ENCODE data around the gene NTSR2. TPM values are rescaled to one million over a fixed set of nuclear protein-coding genes. Genes with fewer than 3 reads are reported as not detected.

NTSR2 gene
- polyA plus RNA-seq, 1 experiment: not detected

GRCh38 chr2:11612553-11613215 lies 57.3 kb downstream of the NTSR2 start:
- TF ChIP-seq CTCF (IDR thresholded peaks at IDR 0.05; ENCODE audit: low read depth, low read length): no peak
- no peak for DNase-seq (ENCODE audit: low read depth, low spot score)
- no peak overlapping the region for H3K4me3 ChIP-seq (ENCODE audit: low read depth, low read length)
- no peak overlapping the region for H3K27ac ChIP-seq (ENCODE audit: low read depth, low read length)
- peaks cover 6% of the 10 kb centered on the region for H3K27me3 ChIP-seq (ENCODE audit: control insufficient read depth, insufficient read depth, low read length)
- H3K9me3 ChIP-seq (ENCODE audit: control insufficient read depth, insufficient read depth, low read length): no peaks in the 10 kb centered on the region; the same call in 1 of the 2 replicates
- ChIA-PET POLR2A (no interaction called here), CTCF (interaction anchor here (1.7 kb wide), 1 partner anchor 28 kb away, joined by 4 read pairs; no protein-coding TSS in a partner anchor)

- H3K27me3 ChIP-seq (ENCODE audit: control insufficient read depth, insufficient read depth, low read length): peaks cover 6% of the 10 kb centered on the region
- H3K27ac ChIP-seq (ENCODE audit: low read depth, low read length): no peak overlapping the region
- no peak overlapping the region for H3K4me3 ChIP-seq (ENCODE audit: low read depth, low read length)
- ChIA-PET POLR2A (no interaction called here), CTCF (interaction anchor here (1.7 kb wide), 1 partner anchor 27 kb away, joined by 4 read pairs; no protein-coding TSS in a partner anchor)
- no peak for DNase-seq (ENCODE audit: low read depth, low spot score)
- H3K9me3 ChIP-seq (ENCODE audit: control insufficient read depth, insufficient read depth, low read length): no peaks in the 10 kb centered on the region; the same call in 1 of the 2 replicates
- no peak for TF ChIP-seq CTCF (IDR thresholded peaks at IDR 0.05; ENCODE audit: low read depth, low read length)
These were observed 58.7 kb downstream of the NTSR2 start for GRCh38 chr2:11611251-11611650.

- CTCF ChIA-PET: interaction anchor here (1.7 kb wide), 1 partner anchor 26 kb away, joined by 4 read pairs; no protein-coding TSS in a partner anchor
- H3K9me3 ChIP-seq (ENCODE audit: control insufficient read depth, insufficient read depth, low read length): no peaks in the 10 kb centered on the region; the same call in 1 of the 2 replicates
- no peak overlapping the region for H3K27ac ChIP-seq (ENCODE audit: low read depth, low read length)
- POLR2A ChIA-PET: no interaction called here
- peaks cover 6% of the 10 kb centered on the region for H3K27me3 ChIP-seq (ENCODE audit: control insufficient read depth, insufficient read depth, low read length)
- no peak for DNase-seq (ENCODE audit: low read depth, low spot score)
- no peak for TF ChIP-seq CTCF (IDR thresholded peaks at IDR 0.05; ENCODE audit: low read depth, low read length)
- H3K4me3 ChIP-seq (ENCODE audit: low read depth, low read length): no peak overlapping the region
These were observed 59.3 kb downstream of the NTSR2 start for GRCh38 chr2:11610624-11611242.

Other genes starting within 250 kb of the NTSR2 start
- gene E2F6, start 204.0 kb downstream of the NTSR2 start, polyA plus RNA-seq (2011; rRNA removed): 12.0 and 17.9 TPM in 2 replicates
- 0.12 and 0.17 TPM in 2 replicates for gene GREB1, start 136.2 kb downstream of the NTSR2 start, polyA plus RNA-seq (2011; rRNA removed)
- gene LPIN1, start 76.4 kb upstream of the NTSR2 start, polyA plus RNA-seq (2011; rRNA removed): 34.6 and 40.5 TPM in 2 replicates

Measured in AG04450 (cell line).